ENCODE results near the gene DACT1.
A peak's percentile ranks its signal among the peaks of the same experiment; 100 is the strongest.

DACT1 gene

GRCh38 chr14:58668848-58669480 lies 31.2 kb downstream of the DACT1 start:
- DNase-seq: no peak

- no peak for DNase-seq
These were observed 31.9 kb downstream of the DACT1 start for GRCh38 chr14:58669556-58670200.

GRCh38 chr14:58671024-58671423 lies 33.3 kb downstream of the DACT1 start:
- no peak for DNase-seq

- no peak for DNase-seq
These were observed 33.7 kb downstream of the DACT1 start for GRCh38 chr14:58671436-58671835.

- no peak for DNase-seq
These were observed 36.0 kb downstream of the DACT1 start for GRCh38 chr14:58673722-58674121.

- DNase-seq: no peak
These were observed 39.2 kb downstream of the DACT1 start for GRCh38 chr14:58677001-58677400.

GRCh38 chr14:58677517-58677916 lies 39.8 kb downstream of the DACT1 start:
- DNase-seq: peak; percentile 35

GRCh38 chr14:58677996-58678395 lies 40.2 kb downstream of the DACT1 start:
- DNase-seq: no peak

GRCh38 chr14:58680698-58681097 lies 42.9 kb downstream of the DACT1 start:
- DNase-seq: no peak

GRCh38 chr14:58687232-58687795 lies 49.6 kb downstream of the DACT1 start:
- DNase-seq: no peak

- DNase-seq: peak; percentile 44
These were observed 53.2 kb downstream of the DACT1 start for GRCh38 chr14:58690801-58691516.

- DNase-seq: no peak
These were observed 55.3 kb downstream of the DACT1 start for GRCh38 chr14:58693048-58693447.

- DNase-seq: no peak
These were observed 57.8 kb downstream of the DACT1 start for GRCh38 chr14:58695514-58695913.

- DNase-seq: no peak
These were observed 59.6 kb downstream of the DACT1 start for GRCh38 chr14:58697266-58697929.

Measured in COR-L47 (cell line).